Mucosa of stomach (tissue), 1 donor: ENCODE measurements around the gene POLA2.
"Not testable (repeated sequence)": the region's sequence is repeated elsewhere in the genome, so short reads cannot be mapped to it uniquely, and the experiment has no call there.

Source experiments
- H3K27me3 ChIP-seq: one replicate; pipeline ENCODE4 v1.7.0; 2013; ENCODE audit warnings: mild to moderate bottlenecking, low read length; ENCODE audit not compliant: control insufficient read depth, insufficient read depth
- H3K36me3 ChIP-seq: one replicate; pipeline ENCODE4 v1.7.0; 2013; ENCODE audit warnings: low read length; ENCODE audit not compliant: control insufficient read depth, insufficient read depth
- H3K4me1 ChIP-seq: one replicate; pipeline ENCODE4 v1.7.0; 2013; ENCODE audit warnings: mild to moderate bottlenecking, low read length; ENCODE audit not compliant: control insufficient read depth, insufficient read depth
- H3K4me3 ChIP-seq: one replicate; pipeline ENCODE4 v1.7.0; 2013; ENCODE audit warnings: low read length
- H3K9ac ChIP-seq: one replicate; pipeline ENCODE4 v1.7.0; 2013; ENCODE audit warnings: mild to moderate bottlenecking, low read length, moderate library complexity
- H3K9me3 ChIP-seq: one replicate; pipeline ENCODE4 v1.7.0; 2013; ENCODE audit warnings: mild to moderate bottlenecking, low read length, moderate library complexity; ENCODE audit not compliant: control insufficient read depth
- donor health status: Pancreatic carcinoma.

POLA2 gene

GRCh38 chr11:65223011-65223410 is 38.8 kb upstream of the POLA2 start:
- no peak overlapping the region for H3K4me3 ChIP-seq
- H3K36me3 ChIP-seq = no peaks in the 10 kb centered on the region
- H3K9ac ChIP-seq = no peak overlapping the region
- H3K4me1 ChIP-seq = peaks cover 11% of the 10 kb centered on the region
- no peaks in the 10 kb centered on the region for H3K9me3 ChIP-seq
- no peaks in the 10 kb centered on the region for H3K27me3 ChIP-seq

GRCh38 chr11:65224930-65225278 is 36.9 kb upstream of the POLA2 start:
- H3K27me3 ChIP-seq = no peaks in the 10 kb centered on the region
- H3K9ac ChIP-seq = peak overlapping the region; percentile 50
- H3K4me1 ChIP-seq = peaks cover 11% of the 10 kb centered on the region
- no peaks in the 10 kb centered on the region for H3K36me3 ChIP-seq
- H3K4me3 ChIP-seq = no peak overlapping the region
- no peaks in the 10 kb centered on the region for H3K9me3 ChIP-seq

GRCh38 chr11:65225279-65226102 is 36.3 kb upstream of the POLA2 start:
- peaks cover 11% of the 10 kb centered on the region for H3K4me1 ChIP-seq
- peak overlapping the region; percentile 50 for H3K9ac ChIP-seq
- no peaks in the 10 kb centered on the region for H3K36me3 ChIP-seq
- H3K9me3 ChIP-seq = no peaks in the 10 kb centered on the region
- H3K27me3 ChIP-seq = no peaks in the 10 kb centered on the region
- no peak overlapping the region for H3K4me3 ChIP-seq

- Histone ChIP-seq H3K4me1 (peaks cover 11% of the 10 kb centered on the region), H3K9me3 (no peaks in the 10 kb centered on the region), H3K9ac (peak overlapping the region; percentile 50), H3K36me3 (no peaks in the 10 kb centered on the region), H3K27me3 (no peaks in the 10 kb centered on the region), H3K4me3 (no peak overlapping the region)
Measured at GRCh38 chr11:65226103-65226442, 35.7 kb upstream of the POLA2 start.

GRCh38 chr11:65227879-65228278 is 33.9 kb upstream of the POLA2 start:
- H3K9me3 ChIP-seq = no peaks in the 10 kb centered on the region
- H3K27me3 ChIP-seq = no peaks in the 10 kb centered on the region

GRCh38 chr11:65236194-65237059 is 25.3 kb upstream of the POLA2 start:
- Histone ChIP-seq H3K27me3 (no peaks in the 10 kb centered on the region), H3K9me3 (no peaks in the 10 kb centered on the region)

More at GRCh38 chr11:65227879-65228278, 33.9 kb upstream of the POLA2 start:
- H3K4me3 ChIP-seq = no peak overlapping the region
- H3K36me3 ChIP-seq = no peaks in the 10 kb centered on the region
- H3K9ac ChIP-seq = no peak overlapping the region
- H3K4me1 ChIP-seq = peaks cover 11% of the 10 kb centered on the region

GRCh38 chr11:65238302-65238701 is 23.5 kb upstream of the POLA2 start:
- not testable (repeated sequence) for H3K4me1 ChIP-seq, H3K4me3 ChIP-seq, H3K9ac ChIP-seq, H3K27me3 ChIP-seq, H3K9me3 ChIP-seq, H3K36me3 ChIP-seq

More at GRCh38 chr11:65236194-65237059, 25.3 kb upstream of the POLA2 start:
- Histone ChIP-seq H3K4me3 (no peak overlapping the region), H3K36me3 (no peaks in the 10 kb centered on the region), H3K9ac (no peak overlapping the region), H3K4me1 (no peaks in the 10 kb centered on the region)

GRCh38 chr11:65241134-65241533 is 20.6 kb upstream of the POLA2 start:
- Histone ChIP-seq H3K27me3 (no peaks in the 10 kb centered on the region), H3K36me3 (no peaks in the 10 kb centered on the region), H3K4me1 (no peaks in the 10 kb centered on the region), H3K4me3 (no peak overlapping the region), H3K9ac (no peak overlapping the region), H3K9me3 (no peaks in the 10 kb centered on the region)

GRCh38 chr11:65241692-65242091 is 20.1 kb upstream of the POLA2 start:
- no peaks in the 10 kb centered on the region for H3K4me1 ChIP-seq
- no peaks in the 10 kb centered on the region for H3K36me3 ChIP-seq
- no peak overlapping the region for H3K4me3 ChIP-seq
- H3K27me3 ChIP-seq = no peaks in the 10 kb centered on the region
- H3K9ac ChIP-seq = no peak overlapping the region
- H3K9me3 ChIP-seq = no peaks in the 10 kb centered on the region

- no peaks in the 10 kb centered on the region for H3K36me3 ChIP-seq
- H3K4me1 ChIP-seq = no peaks in the 10 kb centered on the region
- H3K27me3 ChIP-seq = no peaks in the 10 kb centered on the region
- H3K4me3 ChIP-seq = no peak overlapping the region
- no peaks in the 10 kb centered on the region for H3K9me3 ChIP-seq
- no peak overlapping the region for H3K9ac ChIP-seq
Measured at GRCh38 chr11:65242389-65242788, 19.4 kb upstream of the POLA2 start.

- Histone ChIP-seq H3K4me3 (no peak overlapping the region), H3K9ac (no peak overlapping the region), H3K4me1 (no peaks in the 10 kb centered on the region), H3K36me3 (no peaks in the 10 kb centered on the region), H3K9me3 (no peaks in the 10 kb centered on the region), H3K27me3 (no peaks in the 10 kb centered on the region)
Measured at GRCh38 chr11:65243797-65244196, 18.0 kb upstream of the POLA2 start.

- H3K4me1 ChIP-seq, H3K36me3 ChIP-seq, H3K9ac ChIP-seq, H3K4me3 ChIP-seq, H3K9me3 ChIP-seq, H3K27me3 ChIP-seq: not testable (repeated sequence)
Measured at GRCh38 chr11:65245046-65245445, 16.7 kb upstream of the POLA2 start.
